Loucy (cell line): ENCODE results near the gene CACNA2D1.

Experiments
- CTCF ChIP-seq: fragments of 200-600 bp; sonication (generic); conservative IDR thresholded peaks from 2 replicates; pipeline ENCODE4 v1.5.1; 2014; ENCODE audit warnings: mild to moderate bottlenecking, antibody characterized with exemption, low read length
- EZH2phosphoT487 ChIP-seq: fragments of 200-600 bp; IDR thresholded peaks from 2 replicates; pipeline ENCODE4 v1.6.1; 2018; ENCODE audit warnings: antibody characterized with exemption, mild to moderate bottlenecking, moderate library complexity, borderline replicate concordance

DNA sequence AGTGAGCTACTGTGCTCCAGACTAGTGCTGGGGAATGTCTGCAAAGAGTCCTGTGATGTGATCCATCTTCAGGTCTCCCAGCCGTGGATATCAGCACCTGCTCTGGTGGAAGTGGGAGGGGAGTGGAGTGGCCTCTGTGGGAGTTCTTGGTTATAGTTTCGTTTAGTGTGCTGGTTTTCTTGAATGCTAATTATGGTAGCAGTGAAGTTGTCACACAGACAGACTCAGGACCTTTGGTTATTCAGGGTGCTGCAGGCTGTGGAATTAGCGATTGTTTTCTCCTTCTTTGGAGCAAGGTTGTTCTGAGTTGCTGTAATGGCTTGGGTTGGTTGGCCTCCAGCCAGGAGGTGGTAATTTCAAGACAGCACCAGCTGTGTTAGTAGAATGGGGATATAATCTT, 541.0 kb downstream of the CACNA2D1 start:
- no peak for TF ChIP-seq CTCF
- no peak for TF ChIP-seq EZH2phosphoT487
